Astrocyte of the cerebellum (primary cell): Measurements from ENCODE around the gene TNNT2.
A peak's percentile ranks its signal among the peaks of the same experiment; 100 is the strongest.

Source experiments
- DNase-seq: peaks from one replicate; pipeline ENCODE4 v3.0.0-alpha.2; 2011; ENCODE audit warnings: low read depth
- H3K4me3 ChIP-seq: 2 replicates; pipeline ENCODE4 v1.5.1; 2011; ENCODE audit warnings: mild to moderate bottlenecking, low read depth, low read length, moderate library complexity
- in situ Hi-C: cut with HindIII; loops from 2 replicates; pipeline ENCODE4 v1.10.0; 2017; ENCODE audit warnings: low sequenced_read_pairs
- TF ChIP-seq, protein P1 (sequence below): IDR thresholded peaks from 2 replicates; pipeline ENCODE4 v1.5.1; 2012; ENCODE audit warnings: low read length, low read depth, moderate library complexity, mild to moderate bottlenecking; ENCODE audit errors: missing control alignments

Gene TNNT2

DNA sequence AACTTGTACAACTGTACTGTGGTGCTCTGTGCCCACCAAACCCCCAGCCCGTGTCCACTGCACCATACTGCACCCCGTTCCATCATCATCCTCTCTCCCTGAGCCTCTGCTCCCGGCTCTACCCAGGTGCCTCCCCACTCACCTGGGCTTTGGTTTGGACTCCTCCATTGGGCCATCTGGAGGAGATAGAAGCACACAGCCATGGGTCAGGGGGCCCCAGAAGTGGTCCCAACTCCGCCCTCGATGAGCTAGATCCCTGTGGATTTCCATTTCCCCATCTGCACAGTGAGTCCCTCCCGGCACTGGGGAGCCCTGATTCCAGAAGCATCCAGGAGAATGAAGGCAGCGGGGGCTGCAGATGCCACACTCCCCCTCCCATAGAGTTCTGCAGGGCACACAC lies 10.8 kb downstream of the TNNT2 start:
- no peak overlapping the region for H3K4me3 ChIP-seq
- no peak for DNase-seq
- in situ Hi-C loops, result no loop called here
- TF ChIP-seq, protein P1, sequence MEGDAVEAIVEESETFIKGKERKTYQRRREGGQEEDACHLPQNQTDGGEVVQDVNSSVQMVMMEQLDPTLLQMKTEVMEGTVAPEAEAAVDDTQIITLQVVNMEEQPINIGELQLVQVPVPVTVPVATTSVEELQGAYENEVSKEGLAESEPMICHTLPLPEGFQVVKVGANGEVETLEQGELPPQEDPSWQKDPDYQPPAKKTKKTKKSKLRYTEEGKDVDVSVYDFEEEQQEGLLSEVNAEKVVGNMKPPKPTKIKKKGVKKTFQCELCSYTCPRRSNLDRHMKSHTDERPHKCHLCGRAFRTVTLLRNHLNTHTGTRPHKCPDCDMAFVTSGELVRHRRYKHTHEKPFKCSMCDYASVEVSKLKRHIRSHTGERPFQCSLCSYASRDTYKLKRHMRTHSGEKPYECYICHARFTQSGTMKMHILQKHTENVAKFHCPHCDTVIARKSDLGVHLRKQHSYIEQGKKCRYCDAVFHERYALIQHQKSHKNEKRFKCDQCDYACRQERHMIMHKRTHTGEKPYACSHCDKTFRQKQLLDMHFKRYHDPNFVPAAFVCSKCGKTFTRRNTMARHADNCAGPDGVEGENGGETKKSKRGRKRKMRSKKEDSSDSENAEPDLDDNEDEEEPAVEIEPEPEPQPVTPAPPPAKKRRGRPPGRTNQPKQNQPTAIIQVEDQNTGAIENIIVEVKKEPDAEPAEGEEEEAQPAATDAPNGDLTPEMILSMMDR, result no peak

DNA sequence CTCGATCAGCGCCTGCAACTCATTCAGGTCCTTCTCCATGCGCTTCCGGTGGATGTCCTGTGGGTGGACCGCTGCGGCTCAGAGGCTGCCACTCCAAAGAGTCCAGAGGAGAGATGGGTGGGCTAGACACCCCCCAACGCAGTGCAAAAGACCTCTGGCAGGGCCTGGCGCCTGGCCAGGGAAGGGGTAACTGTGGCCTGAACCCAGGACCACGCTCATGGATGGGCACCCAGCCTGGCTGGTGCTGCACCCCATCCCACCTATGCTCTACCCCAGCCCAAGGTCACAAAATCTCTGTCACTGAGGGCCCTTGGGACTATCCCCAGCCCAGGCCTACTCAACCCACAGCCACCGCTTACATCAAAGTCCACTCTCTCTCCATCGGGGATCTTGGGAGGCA lies 12.2 kb downstream of the TNNT2 start:
- DNase-seq, result no peak
- in situ Hi-C loops, result no loop called here
- TF ChIP-seq, protein P1, result no peak
- no peak overlapping the region for H3K4me3 ChIP-seq

DNA sequence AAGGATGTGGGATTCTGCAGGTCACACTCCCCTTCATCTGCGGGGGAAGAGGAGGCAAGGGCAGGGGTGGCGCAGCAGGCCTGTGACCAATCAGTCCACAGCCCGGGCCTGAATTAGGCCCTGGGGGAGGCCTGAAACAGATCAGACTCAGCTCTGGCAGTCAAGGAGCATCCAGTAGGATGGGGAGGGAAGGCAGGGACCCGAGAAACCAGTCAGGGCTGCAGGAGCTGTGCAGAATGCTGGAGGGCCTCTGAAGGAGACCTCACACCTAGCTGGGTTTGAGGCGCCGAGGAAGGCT lies 12.7 kb downstream of the TNNT2 start:
- in situ Hi-C loops, result no loop called here
- no peak overlapping the region for H3K4me3 ChIP-seq
- TF ChIP-seq, protein P1, result no peak
- DNase-seq, result no peak

DNA sequence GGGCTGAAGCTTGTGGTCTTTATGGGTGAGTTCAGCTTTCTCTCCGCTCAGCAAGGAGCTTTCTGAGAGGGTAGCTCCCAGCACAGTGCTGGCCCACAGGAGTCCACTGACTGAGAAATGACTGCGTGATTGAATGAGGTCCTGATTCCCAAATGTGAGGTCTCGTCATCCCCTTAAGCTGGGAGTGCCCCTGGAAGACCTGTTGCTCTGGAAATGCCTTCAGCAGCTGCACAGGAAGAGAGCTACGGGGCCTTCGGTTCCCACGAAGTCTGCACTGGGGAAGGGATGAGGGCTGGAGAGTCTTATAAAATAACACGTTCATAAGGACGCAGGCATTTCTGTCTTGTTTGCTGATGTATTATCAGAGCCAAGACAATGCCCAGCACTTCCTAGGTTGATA lies 14.0 kb downstream of the TNNT2 start:
- H3K4me3 ChIP-seq, result no peak overlapping the region
- TF ChIP-seq, protein P1, result no peak
- in situ Hi-C loops, result no loop called here
- DNase-seq, result no peak

DNA sequence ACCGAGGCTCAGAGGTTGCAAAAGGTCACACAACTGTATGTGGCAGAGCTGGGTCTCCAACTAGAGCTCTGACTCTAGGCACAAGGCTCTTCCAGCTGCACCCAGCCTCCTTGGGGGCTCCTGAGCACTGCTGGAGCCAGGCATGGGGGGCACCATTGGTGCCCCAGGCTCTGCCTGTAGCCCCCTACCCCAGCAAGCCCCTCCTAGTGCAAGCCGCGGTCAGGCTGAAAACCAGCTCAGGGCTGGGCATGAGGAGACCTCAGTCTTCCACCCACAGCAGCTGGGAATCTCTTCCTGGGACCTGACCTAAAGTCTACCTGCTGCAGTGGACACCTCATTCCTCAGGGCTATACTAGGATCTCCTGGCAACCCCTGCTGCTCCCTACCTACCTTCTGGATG lies 14.6 kb downstream of the TNNT2 start:
- TF ChIP-seq, protein P1, result no peak
- DNase-seq, result no peak
- H3K4me3 ChIP-seq, result no peak overlapping the region
- in situ Hi-C loops, result no loop called here

DNA sequence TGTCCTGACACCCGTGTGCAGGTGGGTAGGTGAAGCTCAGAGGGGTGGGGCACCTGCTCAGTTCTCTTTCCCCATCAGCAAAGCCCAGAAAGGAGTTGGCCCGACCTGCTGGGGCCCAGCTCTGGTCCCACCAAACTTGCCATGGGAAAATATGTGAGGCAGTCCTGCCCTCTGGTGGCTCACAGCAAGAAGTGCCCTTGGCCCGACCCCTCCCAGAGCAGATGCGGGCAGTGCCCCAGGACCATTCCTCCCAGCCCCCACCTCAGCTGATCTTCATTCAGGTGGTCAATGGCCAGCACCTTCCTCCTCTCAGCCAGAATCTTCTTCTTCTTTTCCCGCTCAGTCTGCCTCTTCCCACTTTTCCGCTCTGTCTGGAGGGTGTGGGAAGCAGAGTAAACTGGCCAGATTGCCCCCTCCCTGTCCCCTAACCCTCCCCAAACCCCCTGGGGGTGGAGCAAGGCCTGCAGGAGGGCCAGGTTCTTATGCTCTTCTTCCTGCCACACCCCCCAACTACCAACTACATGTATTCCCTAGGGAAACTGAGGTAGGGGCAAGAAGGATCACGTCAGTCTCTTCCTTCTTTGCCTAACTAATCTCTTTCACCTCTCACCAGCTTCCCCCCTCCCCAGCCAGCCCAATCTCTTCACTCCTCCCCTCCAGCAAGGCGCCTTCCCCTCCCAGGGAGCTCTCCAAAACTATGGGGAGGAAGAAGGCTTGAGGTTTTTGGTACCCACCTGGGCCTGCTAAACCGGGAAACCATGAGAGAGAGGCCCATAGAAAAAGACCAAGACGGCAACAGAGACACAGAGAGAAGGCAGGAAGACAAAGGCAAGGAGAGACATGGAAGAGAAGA lies 15.6 kb downstream of the TNNT2 start:
- DNase-seq, result no peak
- TF ChIP-seq, protein P1, result peak; percentile 79
- H3K4me3 ChIP-seq, result no peak overlapping the region
- in situ Hi-C loops, result no loop called here
